HepG2 (cell line): ENCODE measurements around the gene MRPL51. TPM values are rescaled to one million over a fixed set of nuclear protein-coding genes. Genes with fewer than 3 reads are reported as not detected.

Experiments
- AHR ChIP-seq: IDR thresholded peaks from 2 replicates; pipeline ENCODE4 v1.6.1; 2018; ENCODE audit warnings: missing genetic modification reagents, missing compliant biosample characterization
- CBFB ChIP-seq: sonication (generic); formaldehyde crosslinking; IDR thresholded peaks from 2 replicates; pipeline ENCODE4 v1.4.0; 2020; ENCODE audit warnings: missing genetic modification reagents
- CHD2 ChIP-seq: IDR thresholded peaks from 2 replicates; pipeline ENCODE4 v1.6.1; 2011; ENCODE audit warnings: low read depth, low read length, improper control_type of control experiment
- HMG20A ChIP-seq: IDR thresholded peaks from 2 replicates; pipeline ENCODE4 v1.6.1; 2016; ENCODE audit warnings: borderline replicate concordance
- HNF4G ChIP-seq, 2 experiments: sonication (generic) in 1 of 2; formaldehyde crosslinking in 1 of 2; IDR thresholded peaks; 2 replicates each; pipeline versions ENCODE4 v1.4.0 to v1.6.1; 2011 to 2020; ENCODE audit warnings: borderline replicate concordance in 2 of 2, low read depth in 2 of 2, mild to moderate bottlenecking in 2 of 2, low read length in 1 of 2, missing genetic modification reagents in 1 of 2, moderate library complexity in 1 of 2
- HOXA3 ChIP-seq: sonication (generic); formaldehyde crosslinking; IDR thresholded peaks from 2 replicates; pipeline ENCODE4 v1.5.0; 2020; ENCODE audit warnings: missing genetic modification reagents
- NFKBIZ ChIP-seq: IDR thresholded peaks from 2 replicates; pipeline ENCODE4 v1.6.1; 2018; ENCODE audit warnings: missing genetic modification reagents, missing compliant biosample characterization
- PRPF4 ChIP-seq: fragments of 200-400 bp; formaldehyde crosslinking; IDR thresholded peaks from 2 replicates; pipeline ENCODE4 v1.6.1; 2016; ENCODE audit warnings: low read length, low read depth; ENCODE audit not compliant: poor library complexity, severe bottlenecking
- YY1 ChIP-seq: IDR thresholded peaks from 2 replicates; pipeline ENCODE4 v1.6.1; 2011; ENCODE audit warnings: low read length, low read depth, moderate library complexity, mild to moderate bottlenecking; ENCODE audit not compliant: insufficient read depth, insufficient replicate concordance
- ZNF207 ChIP-seq: fragments of 450-650 bp; IDR thresholded peaks from 2 replicates; pipeline ENCODE4 v1.6.1; 2016; ENCODE audit warnings: antibody characterized with exemption, borderline replicate concordance
- ZNF260 ChIP-seq: sonication (generic); formaldehyde crosslinking; IDR thresholded peaks from 2 replicates; pipeline ENCODE4 v1.4.0; 2020; ENCODE audit warnings: missing genetic modification reagents, low read depth, mild to moderate bottlenecking, borderline replicate concordance
- ZNF556 ChIP-seq: sonication (generic); formaldehyde crosslinking; IDR thresholded peaks from 2 replicates; pipeline ENCODE4 v1.4.0; 2020; ENCODE audit warnings: mild to moderate bottlenecking, missing genetic modification reagents, borderline replicate concordance
- ZNF563 ChIP-seq: sonication (generic); formaldehyde crosslinking; IDR thresholded peaks from 2 replicates; pipeline ENCODE4 v1.8.0; 2022; ENCODE audit warnings: mild to moderate bottlenecking, moderate library complexity, missing genetic modification reagents
- ZNF737 ChIP-seq: sonication (generic); formaldehyde crosslinking; IDR thresholded peaks from 2 replicates; pipeline ENCODE4 v1.5.0; 2020; ENCODE audit warnings: missing genetic modification reagents, mild to moderate bottlenecking, borderline replicate concordance
- ZNF777 ChIP-seq: sonication (generic); formaldehyde crosslinking; IDR thresholded peaks from 2 replicates; pipeline ENCODE4 v1.4.0; 2020; ENCODE audit warnings: missing genetic modification reagents
- ZNF841 ChIP-seq: sonication (generic); formaldehyde crosslinking; IDR thresholded peaks from 2 replicates; pipeline ENCODE4 v1.8.1; 2023; ENCODE audit warnings: missing genetic modification reagents, borderline replicate concordance
- ZSCAN25 ChIP-seq: sonication (generic); formaldehyde crosslinking; IDR thresholded peaks from 2 replicates; pipeline ENCODE4 v1.8.0; 2022; ENCODE audit warnings: mild to moderate bottlenecking, missing genetic modification reagents
- polyA plus RNA-seq, 8 experiments: library from polyadenylated mRNA; depleted of rRNA in 3 of 8; stranded (reverse) in 7 of 8; unstranded in 1 of 8; fragments of >200 nt; fragmentation: Illumina TruSeq in 4 of 8; extraction: Trizol in 4 of 8; gene quantifications; 2 replicates each; pipeline versions ENCODE4 v1.2.1 to v1.2.3, GENCODE V29; 2011 to 2016; ENCODE audit warnings: low read depth in 4 of 8, missing spikeins in 1 of 8, mixed read lengths in 1 of 8; ENCODE audit not compliant: insufficient read depth in 1 of 8
- total RNA-seq, 5 experiments: library from RNA; depleted of rRNA; stranded (reverse); fragments of >200 nt; fragmentation: Illumina TruSeq; extraction: Trizol; gene quantifications; 2 replicates each; pipeline ENCODE4 v1.2.3, GENCODE V29; 2016; ENCODE audit warnings: low read depth in 1 of 5
- TF ChIP-seq, protein P1 (sequence below): sonication (generic); formaldehyde crosslinking; IDR thresholded peaks from 2 replicates; pipeline ENCODE4 v1.4.0; 2020; ENCODE audit warnings: missing genetic modification reagents
- TF ChIP-seq, protein P2 (sequence below): IDR thresholded peaks from 2 replicates; pipeline ENCODE4 v1.6.1; 2016; ENCODE audit warnings: low read depth, control low read depth
- TF ChIP-seq, protein P3 (sequence below): sonication (generic); formaldehyde crosslinking; IDR thresholded peaks from 2 replicates; pipeline ENCODE4 v1.5.1; 2020; ENCODE audit warnings: mild to moderate bottlenecking, missing genetic modification reagents, moderate library complexity
- TF ChIP-seq, protein P4 (sequence below): sonication (generic); formaldehyde crosslinking; IDR thresholded peaks from 2 replicates; pipeline ENCODE4 v1.8.0; 2022; ENCODE audit warnings: low read depth, missing genetic modification reagents

MRPL51 gene
- total and polyA plus RNA-seq, 2 of the 13 experiments (the other 11 are each of a cell fraction or from before 2014, with no cell fraction given): 64.8 to 278 TPM

DNA sequence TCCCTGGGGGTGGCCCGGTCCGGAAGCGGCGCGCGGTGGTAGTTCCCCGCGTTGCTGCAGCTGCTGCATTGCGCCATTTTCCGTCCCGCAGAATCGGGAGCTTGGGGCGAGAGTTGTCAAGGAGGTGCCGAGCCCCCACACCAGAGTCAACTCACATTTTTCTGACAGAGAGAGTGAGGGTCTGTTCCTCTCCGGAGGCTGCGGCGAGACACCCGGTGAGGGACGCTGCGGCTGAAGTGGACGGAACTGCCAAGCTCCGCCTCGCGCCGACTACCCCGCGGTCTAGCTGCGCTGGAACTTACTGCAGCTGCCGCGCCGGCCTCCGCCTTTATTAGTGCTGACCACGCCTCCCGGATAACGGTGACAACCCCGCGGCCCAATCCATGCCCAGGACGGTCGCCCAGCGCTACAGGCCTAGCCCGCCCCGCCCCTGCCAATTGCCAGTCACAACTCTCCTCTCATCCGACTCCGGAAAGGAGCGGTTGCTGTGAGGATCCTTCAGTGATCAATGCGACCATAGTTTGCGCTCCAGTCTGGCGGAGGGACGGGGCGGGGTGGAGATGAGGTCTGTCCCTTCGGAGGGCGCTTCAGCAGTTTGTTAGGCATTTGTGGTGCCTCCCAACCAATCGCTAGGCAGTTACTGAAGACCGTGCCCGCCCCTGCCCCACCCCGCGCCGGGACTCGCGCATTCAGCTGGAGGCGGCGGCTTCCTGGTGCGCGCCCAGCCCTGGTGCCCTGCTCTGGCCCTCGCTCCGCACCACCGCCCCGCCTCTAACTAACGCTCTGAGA lies 22.5 kb downstream of the MRPL51 start, which contains the start of gene VAMP1 (continued):
- TF ChIP-seq ZNF207: no peak
- TF ChIP-seq, protein P1, sequence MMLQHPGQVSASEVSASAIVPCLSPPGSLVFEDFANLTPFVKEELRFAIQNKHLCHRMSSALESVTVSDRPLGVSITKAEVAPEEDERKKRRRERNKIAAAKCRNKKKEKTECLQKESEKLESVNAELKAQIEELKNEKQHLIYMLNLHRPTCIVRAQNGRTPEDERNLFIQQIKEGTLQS: peak; percentile 47; the same call in 1 of the 2 replicates
- TF ChIP-seq HOXA3: peak; percentile 81
- TF ChIP-seq ZNF260 (CRISPR knock-in tag): no peak
- TF ChIP-seq ZNF556 (CRISPR knock-in tag): no peak; the same call in 1 of the 2 replicates
- TF ChIP-seq HMG20A: no peak
- TF ChIP-seq, protein P2, sequence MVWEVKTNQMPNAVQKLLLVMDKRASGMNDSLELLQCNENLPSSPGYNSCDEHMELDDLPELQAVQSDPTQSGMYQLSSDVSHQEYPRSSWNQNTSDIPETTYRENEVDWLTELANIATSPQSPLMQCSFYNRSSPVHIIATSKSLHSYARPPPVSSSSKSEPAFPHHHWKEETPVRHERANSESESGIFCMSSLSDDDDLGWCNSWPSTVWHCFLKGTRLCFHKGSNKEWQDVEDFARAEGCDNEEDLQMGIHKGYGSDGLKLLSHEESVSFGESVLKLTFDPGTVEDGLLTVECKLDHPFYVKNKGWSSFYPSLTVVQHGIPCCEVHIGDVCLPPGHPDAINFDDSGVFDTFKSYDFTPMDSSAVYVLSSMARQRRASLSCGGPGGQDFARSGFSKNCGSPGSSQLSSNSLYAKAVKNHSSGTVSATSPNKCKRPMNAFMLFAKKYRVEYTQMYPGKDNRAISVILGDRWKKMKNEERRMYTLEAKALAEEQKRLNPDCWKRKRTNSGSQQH (CRISPR knock-in tag): peak; percentile 46; the same call in 1 of the 2 replicates
- TF ChIP-seq ZNF777 (CRISPR knock-in tag): no peak; the same call in 1 of the 2 replicates
- TF ChIP-seq HNF4G (IDR thresholded peaks at IDR 0.05; ENCODE audit: borderline replicate concordance, low read depth, low read length): 0 out of 2 replicates have a peak, but pooled peaks have one; percentile 6
- TF ChIP-seq HNF4G (CRISPR knock-in tag; IDR thresholded peaks at IDR 0.05; ENCODE audit: borderline replicate concordance, low read depth): no peak
- TF ChIP-seq ZNF737: no peak
- TF ChIP-seq ZNF841 (CRISPR knock-in tag): no peak
- TF ChIP-seq NFKBIZ (CRISPR knock-in tag): peak; percentile 73
- TF ChIP-seq PRPF4: no peak
- TF ChIP-seq AHR (CRISPR knock-in tag): peak; percentile 81; the same call in 1 of the 2 replicates
- peak; percentile 66 for TF ChIP-seq YY1
- TF ChIP-seq CHD2: no peak; the same call in 1 of the 2 replicates
- TF ChIP-seq ZNF563 (CRISPR knock-in tag): peak; percentile 79; the same call in 1 of the 2 replicates
- TF ChIP-seq, protein P3, sequence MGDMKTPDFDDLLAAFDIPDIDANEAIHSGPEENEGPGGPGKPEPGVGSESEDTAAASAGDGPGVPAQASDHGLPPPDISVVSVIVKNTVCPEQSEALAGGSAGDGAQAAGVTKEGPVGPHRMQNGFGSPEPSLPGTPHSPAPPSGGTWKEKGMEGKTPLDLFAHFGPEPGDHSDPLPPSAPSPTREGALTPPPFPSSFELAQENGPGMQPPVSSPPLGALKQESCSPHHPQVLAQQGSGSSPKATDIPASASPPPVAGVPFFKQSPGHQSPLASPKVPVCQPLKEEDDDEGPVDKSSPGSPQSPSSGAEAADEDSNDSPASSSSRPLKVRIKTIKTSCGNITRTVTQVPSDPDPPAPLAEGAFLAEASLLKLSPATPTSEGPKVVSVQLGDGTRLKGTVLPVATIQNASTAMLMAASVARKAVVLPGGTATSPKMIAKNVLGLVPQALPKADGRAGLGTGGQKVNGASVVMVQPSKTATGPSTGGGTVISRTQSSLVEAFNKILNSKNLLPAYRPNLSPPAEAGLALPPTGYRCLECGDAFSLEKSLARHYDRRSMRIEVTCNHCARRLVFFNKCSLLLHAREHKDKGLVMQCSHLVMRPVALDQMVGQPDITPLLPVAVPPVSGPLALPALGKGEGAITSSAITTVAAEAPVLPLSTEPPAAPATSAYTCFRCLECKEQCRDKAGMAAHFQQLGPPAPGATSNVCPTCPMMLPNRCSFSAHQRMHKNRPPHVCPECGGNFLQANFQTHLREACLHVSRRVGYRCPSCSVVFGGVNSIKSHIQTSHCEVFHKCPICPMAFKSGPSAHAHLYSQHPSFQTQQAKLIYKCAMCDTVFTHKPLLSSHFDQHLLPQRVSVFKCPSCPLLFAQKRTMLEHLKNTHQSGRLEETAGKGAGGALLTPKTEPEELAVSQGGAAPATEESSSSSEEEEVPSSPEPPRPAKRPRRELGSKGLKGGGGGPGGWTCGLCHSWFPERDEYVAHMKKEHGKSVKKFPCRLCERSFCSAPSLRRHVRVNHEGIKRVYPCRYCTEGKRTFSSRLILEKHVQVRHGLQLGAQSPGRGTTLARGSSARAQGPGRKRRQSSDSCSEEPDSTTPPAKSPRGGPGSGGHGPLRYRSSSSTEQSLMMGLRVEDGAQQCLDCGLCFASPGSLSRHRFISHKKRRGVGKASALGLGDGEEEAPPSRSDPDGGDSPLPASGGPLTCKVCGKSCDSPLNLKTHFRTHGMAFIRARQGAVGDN (CRISPR knock-in tag): peak; percentile 91
- TF ChIP-seq, protein P4, sequence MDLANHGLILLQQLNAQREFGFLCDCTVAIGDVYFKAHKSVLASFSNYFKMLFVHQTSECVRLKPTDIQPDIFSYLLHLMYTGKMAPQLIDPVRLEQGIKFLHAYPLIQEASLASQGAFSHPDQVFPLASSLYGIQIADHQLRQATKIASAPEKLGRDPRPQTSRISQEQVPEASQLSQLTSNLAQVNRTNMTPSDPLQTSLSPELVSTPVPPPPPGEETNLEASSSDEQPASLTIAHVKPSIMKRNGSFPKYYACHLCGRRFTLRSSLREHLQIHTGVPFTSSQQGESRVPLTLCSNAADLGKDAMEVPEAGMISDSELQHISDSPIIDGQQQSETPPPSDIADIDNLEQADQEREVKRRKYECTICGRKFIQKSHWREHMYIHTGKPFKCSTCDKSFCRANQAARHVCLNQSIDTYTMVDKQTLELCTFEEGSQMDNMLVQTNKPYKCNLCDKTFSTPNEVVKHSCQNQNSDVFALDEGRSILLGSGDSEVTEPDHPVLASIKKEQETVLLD (CRISPR knock-in tag): 0 out of 2 replicates have a peak, but pooled peaks have one; percentile 39
- TF ChIP-seq ZSCAN25 (CRISPR knock-in tag): no peak
- TF ChIP-seq CBFB (CRISPR knock-in tag): peak; percentile 74
